ENCODE measurements around the gene FOXK1.
"Not testable (repeated sequence)": the region's sequence is repeated elsewhere in the genome, so short reads cannot be mapped to it uniquely, and the experiment has no call there.

FOXK1 gene

GRCh38 chr7:4665661-4666060, 16.4 kb upstream of the FOXK1 start:
- no peak for DNase-seq (ENCODE audit: low read depth in 3 of 3, low spot score in 1 of 3)

- no peak for DNase-seq (ENCODE audit: low read depth in 3 of 3, low spot score in 1 of 3)
Measured at GRCh38 chr7:4667776-4668509, 14.2 kb upstream of the FOXK1 start.

- DNase-seq (ENCODE audit: low read depth in 3 of 3, low spot score in 1 of 3), result no peak
Measured at GRCh38 chr7:4668510-4668847, 13.6 kb upstream of the FOXK1 start.

DNA sequence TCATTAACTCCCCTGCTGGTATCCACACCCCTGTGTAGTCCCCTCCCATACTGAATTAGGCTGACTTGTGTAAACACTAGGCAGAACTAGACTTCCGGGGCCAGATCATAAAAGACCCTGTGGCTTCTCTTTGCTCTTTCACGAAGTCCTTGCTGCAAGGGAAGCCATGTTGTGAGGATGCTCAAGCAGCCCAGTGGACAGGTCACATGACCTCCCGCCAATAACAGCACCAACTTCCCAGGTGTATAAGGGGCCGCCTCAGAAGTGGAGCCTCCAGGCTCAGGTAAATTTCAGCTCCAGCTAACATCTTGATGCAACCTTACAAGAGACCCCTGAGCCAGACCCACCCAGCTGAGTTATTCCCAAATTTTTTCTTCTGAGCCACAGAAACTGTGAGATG, 11.3 kb upstream of the FOXK1 start:
- no peak for DNase-seq (ENCODE audit: low read depth in 3 of 3, low spot score in 1 of 3)

- no peak for DNase-seq (ENCODE audit: low read depth in 3 of 3, low spot score in 1 of 3)
Measured at GRCh38 chr7:4675771-4676367, 6.2 kb upstream of the FOXK1 start.

GRCh38 chr7:4677518-4677917, 4.6 kb upstream of the FOXK1 start:
- DNase-seq (ENCODE audit: low read depth in 3 of 3, low spot score in 1 of 3), result not testable (repeated sequence)

GRCh38 chr7:4681218-4681851, 760 bp upstream of the FOXK1 start:
- DNase-seq (ENCODE audit: low read depth in 3 of 3, low spot score in 1 of 3), result no peak

DNA sequence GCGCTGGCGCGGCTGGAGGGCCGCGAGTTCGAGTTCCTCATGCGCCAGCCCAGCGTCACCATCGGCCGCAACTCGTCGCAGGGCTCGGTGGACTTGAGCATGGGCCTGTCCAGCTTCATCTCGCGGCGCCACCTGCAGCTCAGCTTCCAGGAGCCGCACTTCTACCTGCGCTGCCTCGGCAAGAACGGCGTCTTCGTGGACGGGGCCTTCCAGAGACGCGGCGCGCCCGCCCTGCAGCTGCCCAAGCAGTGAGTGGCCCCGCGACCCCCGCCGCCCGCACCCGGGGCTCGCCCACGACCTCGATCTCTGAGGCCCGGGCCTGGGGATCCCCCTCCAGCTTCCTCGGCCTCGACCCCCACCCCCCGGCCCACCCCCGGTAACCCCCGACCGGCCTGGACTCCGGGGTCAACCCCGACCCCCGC, 537 bp downstream of the FOXK1 start:
- DNase-seq (ENCODE audit: low read depth in 3 of 3, low spot score in 1 of 3), result peak in 1 of 3 donors; percentile 13

DNA sequence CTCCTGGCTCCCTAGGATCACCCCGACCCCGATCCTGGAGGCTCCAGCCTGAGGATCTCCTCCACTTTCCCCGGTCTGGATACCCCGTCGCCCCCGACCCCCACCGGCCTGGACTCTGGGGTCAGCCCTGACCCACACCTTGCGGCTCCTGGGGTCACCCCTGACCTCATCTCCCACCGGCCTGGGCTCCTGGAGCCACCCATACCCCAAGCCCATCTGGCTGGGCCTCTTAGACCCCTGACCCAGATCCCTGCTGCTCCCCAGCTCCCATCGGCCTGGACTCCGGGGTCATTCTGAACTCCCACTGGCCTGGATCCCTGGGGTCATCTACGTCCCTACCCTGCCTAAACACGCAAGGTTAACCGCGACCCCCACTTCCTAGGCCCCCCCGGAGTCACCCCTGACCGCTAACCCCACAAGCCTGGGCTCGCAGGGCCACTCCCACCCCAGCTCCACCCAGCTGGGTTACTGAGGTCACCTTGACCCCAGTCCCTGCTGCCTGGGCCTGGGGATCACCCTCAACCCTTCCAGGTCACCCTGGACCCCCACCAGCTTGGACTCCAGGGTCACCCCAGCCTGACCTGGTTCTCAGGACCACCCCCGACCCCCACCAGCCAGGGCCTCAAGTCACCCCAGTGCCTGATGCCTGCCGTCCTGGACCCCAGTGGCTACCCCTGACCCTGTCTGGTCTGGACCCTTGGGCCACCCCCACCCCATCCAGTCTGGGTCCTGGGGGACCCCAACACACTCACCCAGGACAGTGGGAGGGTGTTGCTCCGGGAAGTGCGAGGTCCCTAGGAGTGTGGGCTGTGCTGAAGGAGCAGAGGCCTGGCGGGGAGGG, 1.2 kb downstream of the FOXK1 start:
- DNase-seq (ENCODE audit: low read depth in 3 of 3, low spot score in 1 of 3), result peak in 1 of 3 donors; percentile 12

- DNase-seq (ENCODE audit: low read depth in 3 of 3, low spot score in 1 of 3), result peak in 2 of 3 donors; percentile 18 to 19
Measured at GRCh38 chr7:4683884-4684565, 1.9 kb downstream of the FOXK1 start.

DNA sequence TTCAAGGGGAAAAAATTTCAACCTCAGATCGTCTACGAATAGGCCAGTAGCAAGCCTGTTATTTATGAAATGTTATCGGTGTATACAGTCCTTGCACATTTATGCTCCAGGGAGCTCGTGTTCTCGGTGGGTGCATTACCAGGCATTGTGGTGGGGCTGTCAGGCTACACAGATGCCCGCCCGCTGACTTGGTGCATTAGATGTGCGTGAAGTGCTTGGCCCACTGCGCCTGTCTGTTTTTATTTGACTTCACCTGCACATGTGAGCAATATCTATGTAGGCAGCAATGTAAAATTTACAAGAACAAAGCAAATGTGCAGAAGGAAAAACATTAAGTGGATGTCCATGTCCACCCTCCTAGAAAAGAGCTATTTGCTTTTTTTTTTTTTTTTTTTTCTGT, 2.8 kb downstream of the FOXK1 start:
- DNase-seq (ENCODE audit: low read depth in 3 of 3, low spot score in 1 of 3), result no peak

- not testable (repeated sequence) for DNase-seq (ENCODE audit: low read depth in 3 of 3, low spot score in 1 of 3)
Measured at GRCh38 chr7:4685676-4686075, 3.6 kb downstream of the FOXK1 start.

DNA sequence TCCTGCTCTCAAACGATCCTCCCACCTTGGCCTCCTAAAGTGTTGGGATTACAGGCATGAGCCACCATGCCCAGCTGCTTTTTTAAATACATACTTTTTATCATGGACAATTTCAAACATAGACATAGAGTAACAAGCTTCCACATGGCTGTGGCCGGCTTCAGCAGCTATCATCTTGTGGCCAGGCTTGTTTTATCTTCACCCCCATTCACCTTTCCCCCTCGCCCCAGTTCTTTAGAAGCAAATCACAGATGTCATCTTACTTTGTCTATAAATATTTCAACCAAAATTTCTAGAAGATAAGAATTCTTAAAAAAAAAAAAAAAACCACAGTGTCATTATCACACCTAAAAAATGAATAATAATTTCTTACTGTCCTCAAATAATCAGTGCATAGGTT, 5.9 kb downstream of the FOXK1 start:
- no peak for DNase-seq (ENCODE audit: low read depth in 3 of 3, low spot score in 1 of 3)

- no peak for DNase-seq (ENCODE audit: low read depth in 3 of 3, low spot score in 1 of 3)
Measured at GRCh38 chr7:4689151-4689550, 7.1 kb downstream of the FOXK1 start.

DNA sequence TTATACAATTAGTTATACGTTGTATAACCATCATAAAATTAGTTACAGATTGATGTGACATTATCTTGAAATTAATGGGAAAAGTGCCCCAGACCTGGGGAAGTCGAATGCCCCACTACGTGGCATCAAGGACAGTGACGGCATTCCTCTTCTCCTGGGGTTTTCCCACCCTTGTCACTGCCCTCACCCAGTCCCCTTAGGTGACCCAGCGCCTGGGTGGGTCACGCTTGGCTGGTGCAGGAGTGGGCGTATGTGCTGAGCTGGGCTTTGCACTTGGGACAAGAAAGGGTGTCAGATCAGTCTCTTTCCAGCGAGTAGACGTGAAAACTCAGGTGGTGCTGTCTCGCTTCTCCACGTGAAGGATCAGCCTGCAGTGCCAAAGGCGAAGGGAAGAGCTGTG, 7.6 kb downstream of the FOXK1 start:
- no peak for DNase-seq (ENCODE audit: low read depth in 3 of 3, low spot score in 1 of 3)

- no peak for DNase-seq (ENCODE audit: low read depth in 3 of 3, low spot score in 1 of 3)
Measured at GRCh38 chr7:4690953-4691856, 9.1 kb downstream of the FOXK1 start.

- no peak for DNase-seq (ENCODE audit: low read depth in 3 of 3, low spot score in 1 of 3)
Measured at GRCh38 chr7:4692055-4692454, 10.0 kb downstream of the FOXK1 start.

GRCh38 chr7:4692622-4693021, 10.5 kb downstream of the FOXK1 start:
- DNase-seq (ENCODE audit: low read depth in 3 of 3, low spot score in 1 of 3), result not testable (repeated sequence)

GRCh38 chr7:4693152-4693551, 11.1 kb downstream of the FOXK1 start:
- DNase-seq (ENCODE audit: low read depth in 3 of 3, low spot score in 1 of 3), result no peak

DNA sequence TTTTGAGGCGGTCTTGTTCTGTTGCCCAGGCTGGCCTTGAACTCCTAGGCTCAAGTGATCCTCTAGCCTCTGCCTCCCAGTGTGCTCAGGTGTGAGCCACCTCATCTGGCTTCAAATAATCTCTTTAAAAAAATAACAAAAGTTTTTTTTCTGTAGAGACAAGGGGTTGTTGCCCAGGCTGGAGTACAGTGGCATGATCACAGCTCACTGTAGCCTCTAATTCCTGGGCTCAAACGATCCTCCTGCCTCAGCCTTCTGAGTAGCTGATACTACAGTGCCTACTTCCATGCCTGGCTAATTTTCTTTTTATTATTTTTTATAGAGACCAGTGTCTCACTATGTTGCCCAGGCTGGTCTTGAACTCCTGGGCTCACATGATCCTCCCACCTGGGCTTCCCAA, 11.7 kb downstream of the FOXK1 start:
- DNase-seq (ENCODE audit: low read depth in 3 of 3, low spot score in 1 of 3), result no peak
